HepG2 (cell line): Measurements from ENCODE around the gene DNAH9.

ENCODE experiments used
- CEBPB ChIP-seq: IDR thresholded peaks from 2 replicates; pipeline ENCODE4 v1.6.1; 2011; ENCODE audit warnings: low read depth, low read length, improper control_type of control experiment, borderline replicate concordance
- CHD2 ChIP-seq: IDR thresholded peaks from 2 replicates; pipeline ENCODE4 v1.6.1; 2011; ENCODE audit warnings: low read depth, low read length, improper control_type of control experiment
- MED8 ChIP-seq: sonication (generic); formaldehyde crosslinking; IDR thresholded peaks from 2 replicates; pipeline ENCODE4 v1.8.1; 2023; ENCODE audit warnings: mild to moderate bottlenecking, missing genetic modification reagents; ENCODE audit not compliant: insufficient replicate concordance
- NFE2L2 ChIP-seq: fragments of 150-350 bp; IDR thresholded peaks from 2 replicates; pipeline ENCODE4 v1.6.1; 2014; ENCODE audit warnings: low read length
- PATZ1 ChIP-seq: sonication (generic); formaldehyde crosslinking; IDR thresholded peaks from 2 replicates; pipeline ENCODE4 v1.4.0; 2020; ENCODE audit warnings: missing genetic modification reagents
- SMAD3 ChIP-seq: sonication (generic); formaldehyde crosslinking; IDR thresholded peaks from 2 replicates; pipeline ENCODE4 v1.4.0; 2020; ENCODE audit warnings: missing genetic modification reagents
- TCF7L2 ChIP-seq: IDR thresholded peaks from 2 replicates; pipeline ENCODE4 v1.6.1; 2011; ENCODE audit warnings: mild to moderate bottlenecking, low read depth, low read length, moderate library complexity
- ZFP37 ChIP-seq: sonication (generic); formaldehyde crosslinking; IDR thresholded peaks from 2 replicates; pipeline ENCODE4 v1.4.0; 2020; ENCODE audit warnings: missing genetic modification reagents, borderline replicate concordance
- ZHX2 ChIP-seq, 2 experiments: sonication (generic) in 1 of 2; formaldehyde crosslinking in 1 of 2; IDR thresholded peaks; 2 replicates each; pipeline versions ENCODE4 v1.6.1 to v1.9.0; 2014 to 2022; ENCODE audit warnings: antibody characterized with exemption in 1 of 2, borderline replicate concordance in 1 of 2, inconsistent platforms in 1 of 2, low read depth in 1 of 2, missing genetic modification reagents in 1 of 2
- ZNF263 ChIP-seq: sonication (generic); formaldehyde crosslinking; IDR thresholded peaks from 2 replicates; pipeline ENCODE4 v1.4.0; 2020; ENCODE audit warnings: missing genetic modification reagents
- ZNF350 ChIP-seq: sonication (generic); formaldehyde crosslinking; IDR thresholded peaks from 2 replicates; pipeline ENCODE4 v1.4.0; 2020; ENCODE audit warnings: mild to moderate bottlenecking, low read depth, missing genetic modification reagents, borderline replicate concordance
- ZNF740 ChIP-seq: sonication (generic); formaldehyde crosslinking; IDR thresholded peaks from 2 replicates; pipeline ENCODE4 v1.4.0; 2020; ENCODE audit warnings: missing genetic modification reagents
- ZSCAN29 ChIP-seq: sonication (generic); formaldehyde crosslinking; conservative IDR thresholded peaks from 2 replicates; pipeline ENCODE4 v1.4.0; 2020; ENCODE audit warnings: mild to moderate bottlenecking, missing genetic modification reagents

GRCh38 chr17:11738151-11738550 lies 139.9 kb downstream of the DNAH9 start:
- TF ChIP-seq ZNF263 (CRISPR knock-in tag) (no peak), CEBPB (no peak), ZFP37 (CRISPR knock-in tag) (no peak), CHD2 (no peak), ZNF350 (CRISPR knock-in tag) (no peak), NFE2L2 (no peak), PATZ1 (CRISPR knock-in tag) (no peak), TCF7L2 (no peak), ZNF740 (CRISPR knock-in tag) (no peak), ZSCAN29 (CRISPR knock-in tag) (no peak), SMAD3 (CRISPR knock-in tag) (no peak), MED8 (CRISPR knock-in tag) (no peak), ZHX2 (IDR thresholded peaks at IDR 0.05; ENCODE audit: low read depth) (no peak), ZHX2 (CRISPR knock-in tag; IDR thresholded peaks at IDR 0.05; ENCODE audit: borderline replicate concordance) (no peak)
